ENCODE measurements around the gene DOCK1. TPM values are rescaled to one million over a fixed set of nuclear protein-coding genes. Genes with fewer than 3 reads are reported as not detected.
A peak's percentile ranks its signal among the peaks of the same experiment; 100 is the strongest.
"Not testable (repeated sequence)": the region's sequence is repeated elsewhere in the genome, so short reads cannot be mapped to it uniquely, and the experiment has no call there.

DOCK1 gene
- total RNA-seq, 1 donor from 2014 or later: 72.6 TPM

GRCh38 chr10:126937026-126937425, 31.8 kb downstream of the DOCK1 start:
- Mint-ChIP-seq H3K4me1 (peaks cover 11% of the 10 kb centered on the region), H3K27me3 (ENCODE audit: insufficient read depth, low read depth) (no peaks in the 10 kb centered on the region), H3K9me3 (peaks cover 29% of the 10 kb centered on the region), H3K4me3 (no peak overlapping the region), H3K27ac (no peak overlapping the region), H3K36me3 (peaks cover 30% of the 10 kb centered on the region)
- peaks cover 8% of the 10 kb centered on the region for H3F3A ChIP-seq (ENCODE audit: low read depth)
- H3K4me3 ChIP-seq: no peak overlapping the region
- no peaks in the 10 kb centered on the region for H3K9me3 ChIP-seq (ENCODE audit: low read depth)
- DNase-seq (ENCODE audit: low spot score): no peak
- no peak overlapping the region for H3K9ac ChIP-seq
- H3K4me1 ChIP-seq: peaks cover 7% of the 10 kb centered on the region
- no peaks in the 10 kb centered on the region for H3K36me3 ChIP-seq
- TF ChIP-seq EZH2 (IDR thresholded peaks at IDR 0.05) (no peak), EZH2phosphoT487 (IDR thresholded peaks at IDR 0.05) (no peak), CTCF (IDR thresholded peaks at IDR 0.05) (no peak)
- H3K79me2 ChIP-seq (ENCODE audit: low read depth): peaks cover 94% of the 10 kb centered on the region
- H3K4me2 ChIP-seq: no peak overlapping the region
- no peaks in the 10 kb centered on the region for H3K27me3 ChIP-seq
- no peak overlapping the region for H2AFZ ChIP-seq (replicated peaks)
- no peak overlapping the region for H3K27ac ChIP-seq
- H4K20me1 ChIP-seq (ENCODE audit: low read depth): no peaks in the 10 kb centered on the region

- H3F3A ChIP-seq (ENCODE audit: low read depth); H3K4me3 ChIP-seq; H3K9ac ChIP-seq; H3K36me3 ChIP-seq; H3K4me3 Mint-ChIP-seq; H2AFZ ChIP-seq (replicated peaks); H3K4me1 ChIP-seq; H3K27ac Mint-ChIP-seq; H3K27me3 ChIP-seq; H4K20me1 ChIP-seq (ENCODE audit: low read depth); H3K9me3 ChIP-seq (ENCODE audit: low read depth); DNase-seq (ENCODE audit: low spot score); H3K4me1 Mint-ChIP-seq; H3K27ac ChIP-seq; H3K27me3 Mint-ChIP-seq (ENCODE audit: insufficient read depth, low read depth); H3K4me2 ChIP-seq: not testable (repeated sequence)
- Mint-ChIP-seq H3K36me3 (peaks cover 29% of the 10 kb centered on the region), H3K9me3 (peaks cover 31% of the 10 kb centered on the region)
- H3K79me2 ChIP-seq (ENCODE audit: low read depth): peaks cover 94% of the 10 kb centered on the region
These were observed 32.9 kb downstream of the DOCK1 start for GRCh38 chr10:126938121-126938520.

- Histone ChIP-seq H4K20me1 (ENCODE audit: low read depth) (no peaks in the 10 kb centered on the region), H3K4me2 (peak overlapping the region; percentile 43), H2AFZ (replicated peaks) (no peak overlapping the region), H3K79me2 (ENCODE audit: low read depth) (peaks cover 93% of the 10 kb centered on the region), H3F3A (ENCODE audit: low read depth) (peaks cover 8% of the 10 kb centered on the region), H3K27me3 (no peaks in the 10 kb centered on the region), H3K4me1 (peaks cover 7% of the 10 kb centered on the region), H3K27ac (no peak overlapping the region), H3K36me3 (no peaks in the 10 kb centered on the region), H3K9me3 (ENCODE audit: low read depth) (no peaks in the 10 kb centered on the region), H3K4me3 (no peak overlapping the region), H3K9ac (no peak overlapping the region)
- H3K27me3 Mint-ChIP-seq (ENCODE audit: insufficient read depth, low read depth): no peaks in the 10 kb centered on the region
- H3K4me1 Mint-ChIP-seq: peaks cover 6% of the 10 kb centered on the region
- peak; percentile 70 for DNase-seq (ENCODE audit: low spot score)
- H3K9me3 Mint-ChIP-seq: peaks cover 42% of the 10 kb centered on the region
- H3K27ac Mint-ChIP-seq: no peak overlapping the region
- no peak overlapping the region for H3K4me3 Mint-ChIP-seq
- peaks cover 33% of the 10 kb centered on the region for H3K36me3 Mint-ChIP-seq
- TF ChIP-seq EZH2phosphoT487 (IDR thresholded peaks at IDR 0.05): no peak
- TF ChIP-seq CTCF (IDR thresholded peaks at IDR 0.05): no peak
- TF ChIP-seq EZH2 (IDR thresholded peaks at IDR 0.05): no peak
These were observed 34.5 kb downstream of the DOCK1 start for GRCh38 chr10:126939706-126940105.

- Histone ChIP-seq H2AFZ (replicated peaks) (no peak overlapping the region), H3K9ac (no peak overlapping the region), H3K4me2 (no peak overlapping the region), H3K4me3 (no peak overlapping the region), H3F3A (ENCODE audit: low read depth) (peaks cover 8% of the 10 kb centered on the region), H3K27ac (no peak overlapping the region), H3K36me3 (no peaks in the 10 kb centered on the region), H3K4me1 (peaks cover 3% of the 10 kb centered on the region), H3K27me3 (no peaks in the 10 kb centered on the region), H4K20me1 (ENCODE audit: low read depth) (no peaks in the 10 kb centered on the region), H3K9me3 (ENCODE audit: low read depth) (no peaks in the 10 kb centered on the region), H3K79me2 (ENCODE audit: low read depth) (peaks cover 93% of the 10 kb centered on the region)
- Mint-ChIP-seq H3K27me3 (ENCODE audit: insufficient read depth, low read depth) (no peaks in the 10 kb centered on the region), H3K4me1 (no peaks in the 10 kb centered on the region), H3K4me3 (no peak overlapping the region), H3K27ac (no peak overlapping the region), H3K36me3 (peaks cover 33% of the 10 kb centered on the region), H3K9me3 (peaks cover 48% of the 10 kb centered on the region)
- TF ChIP-seq EZH2phosphoT487 (IDR thresholded peaks at IDR 0.05) (no peak), EZH2 (IDR thresholded peaks at IDR 0.05) (no peak), CTCF (IDR thresholded peaks at IDR 0.05) (no peak)
- DNase-seq (ENCODE audit: low spot score): no peak
These were observed 35.6 kb downstream of the DOCK1 start for GRCh38 chr10:126940670-126941310.
